Stimulated activated CD8-positive, alpha-beta memory T cell treated with anti-CD3 and anti-CD28 coated beads, Interleukin-7, amount 100 ng/mL, for 4 hours (primary cell): ENCODE data around the gene CADM4.
"Not testable (repeated sequence)": the region's sequence is repeated elsewhere in the genome, so short reads cannot be mapped to it uniquely, and the experiment has no call there.

ENCODE experiments used
- DNase-seq, 2 donors: peaks; one replicate each; pipeline ENCODE4 v3.0.0-alpha.2; 2020; ENCODE audit warnings: low read depth in 2 of 2

Gene CADM4

GRCh38 chr19:43639519-43640423 is at the start of gene CADM4:
CADM4 (minus strand) TSS chr19:43639850; CDS start chr19:43639790, 60 bp downstream.
- DNase-seq = peak in 1 of 2 donors; percentile 36

- no peak for DNase-seq
These were observed 48.5 kb upstream of the CADM4 start for GRCh38 chr19:43688059-43688701.

GRCh38 chr19:43687660-43687997 is 48.0 kb upstream of the CADM4 start:
- no peak for DNase-seq

DNA sequence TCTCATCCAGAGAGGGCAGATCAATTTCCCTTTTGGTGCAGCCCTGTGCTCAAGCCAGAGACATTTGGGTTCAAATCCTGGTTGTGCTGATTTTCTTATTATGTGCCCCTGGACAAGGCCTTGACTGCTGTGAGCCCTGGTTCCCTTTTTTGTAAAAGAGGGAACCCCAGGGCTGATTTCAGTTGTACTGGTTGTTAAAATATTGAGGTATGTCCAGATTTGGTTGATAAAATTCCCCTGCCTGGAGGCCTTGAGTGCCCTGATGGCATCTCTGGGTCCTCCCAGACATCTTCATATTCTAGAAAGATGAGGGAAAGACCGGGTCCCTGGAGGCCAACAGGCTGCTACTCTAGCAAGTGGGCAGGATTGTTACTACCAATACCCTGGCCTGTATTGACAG is 44.7 kb upstream of the CADM4 start:
- no peak for DNase-seq

- no peak for DNase-seq
These were observed 44.3 kb upstream of the CADM4 start for GRCh38 chr19:43683905-43684304.

DNA sequence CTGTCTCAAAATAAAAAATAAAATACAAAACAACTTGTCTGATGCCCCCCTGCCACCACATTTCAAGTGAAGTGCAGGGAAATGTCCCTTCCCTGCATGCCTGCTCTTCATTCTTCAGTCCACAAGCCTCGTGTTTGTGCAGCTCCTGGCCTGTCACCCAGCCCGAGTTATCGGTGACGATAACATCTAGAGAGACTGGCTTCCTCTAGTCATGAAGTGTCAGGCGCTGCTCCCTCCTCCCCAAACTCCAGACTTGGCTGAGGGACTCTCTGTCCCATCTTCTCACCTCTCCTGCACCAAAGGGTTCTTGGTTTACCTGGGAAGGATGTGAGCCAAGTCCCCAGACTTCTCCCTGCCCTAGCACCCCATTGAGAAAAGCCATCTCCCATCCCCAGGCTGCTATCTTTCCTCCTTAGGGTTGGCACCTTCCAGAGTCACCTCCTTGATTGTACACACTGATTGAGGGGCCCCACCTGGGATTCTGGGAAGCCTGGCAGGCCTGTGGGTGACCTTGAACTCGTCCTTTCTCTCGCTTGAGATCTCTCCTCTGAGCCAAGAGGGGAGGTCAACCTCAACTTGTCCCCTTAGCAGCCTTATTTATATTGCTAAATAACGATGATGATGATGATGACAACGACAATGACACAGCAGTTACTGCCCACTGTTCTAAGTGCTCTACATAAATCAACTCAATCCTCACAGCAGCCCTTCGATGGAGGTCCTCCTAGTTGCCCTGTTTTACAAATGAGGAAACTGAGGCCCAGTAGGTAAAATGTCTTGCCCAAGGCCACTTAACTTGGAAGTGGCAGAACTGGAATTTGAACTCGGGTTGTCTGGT is 43.4 kb upstream of the CADM4 start:
- DNase-seq = no peak

GRCh38 chr19:43682269-43682668 is 42.6 kb upstream of the CADM4 start:
- not testable (repeated sequence) for DNase-seq

DNA sequence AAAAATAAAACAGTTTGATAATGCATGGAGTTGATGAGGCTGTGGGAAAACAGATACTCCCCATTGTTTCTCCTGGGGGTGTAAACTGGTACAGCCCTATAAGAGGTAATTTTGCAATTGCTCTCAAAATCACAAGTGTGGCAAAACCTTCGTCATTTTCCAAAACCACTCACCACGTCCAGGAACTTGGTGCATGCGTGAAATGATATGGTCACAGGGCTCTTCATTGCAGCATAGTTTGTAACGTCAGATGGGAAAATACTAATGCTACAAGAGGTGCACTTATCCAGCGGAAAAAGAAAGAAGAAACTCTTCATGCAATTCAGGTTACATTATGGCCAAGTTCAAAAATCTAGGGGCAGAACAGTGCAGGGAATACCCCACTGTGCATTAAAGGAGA is 42.2 kb upstream of the CADM4 start:
- no peak for DNase-seq

- no peak for DNase-seq
These were observed 39.0 kb upstream of the CADM4 start for GRCh38 chr19:43678512-43679261.

GRCh38 chr19:43675906-43676305 is 36.3 kb upstream of the CADM4 start:
- no peak for DNase-seq

GRCh38 chr19:43675269-43675879 is 35.7 kb upstream of the CADM4 start:
- DNase-seq = no peak

GRCh38 chr19:43674596-43674995 is 34.9 kb upstream of the CADM4 start:
- DNase-seq = no peak

DNA sequence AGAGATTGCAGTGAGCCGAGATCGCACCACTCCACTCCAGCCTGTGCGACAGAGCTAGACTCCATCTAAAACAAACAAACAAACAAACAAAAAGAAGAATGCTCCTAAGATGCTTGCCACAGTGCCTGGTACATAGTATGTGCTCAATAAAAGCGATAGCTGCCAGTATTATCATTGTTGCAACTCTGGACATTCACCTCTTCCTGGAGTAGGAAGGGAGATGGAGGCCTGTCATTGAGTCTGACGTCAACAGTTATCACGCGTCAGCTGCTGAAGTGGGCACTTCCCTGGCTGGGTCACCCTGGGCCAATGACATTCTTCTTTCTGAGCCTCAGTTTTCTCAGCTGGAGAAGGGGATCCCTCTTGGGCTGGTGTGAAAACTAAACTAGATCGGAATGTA is 34.5 kb upstream of the CADM4 start:
- DNase-seq = no peak

DNA sequence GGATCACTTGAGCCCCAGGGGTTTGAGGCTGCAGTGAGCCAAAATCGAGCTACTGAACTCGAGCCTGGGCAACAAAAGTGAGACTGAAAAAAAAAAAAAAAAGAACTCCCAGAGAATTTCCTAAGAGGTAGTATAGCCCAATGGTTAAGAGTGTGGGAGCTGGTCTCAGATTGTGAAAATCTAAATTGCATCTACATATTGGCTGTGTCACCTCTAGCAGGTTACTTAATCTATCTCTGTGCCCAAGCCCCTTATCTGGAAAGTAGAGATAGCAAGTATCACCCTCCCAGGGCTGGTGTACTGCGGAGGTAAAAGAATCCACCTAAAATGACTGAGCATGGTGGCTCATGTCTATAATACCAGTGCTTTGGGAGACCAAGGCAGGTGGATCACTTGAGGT is 34.0 kb upstream of the CADM4 start:
- DNase-seq = no peak

- DNase-seq = no peak
These were observed 32.5 kb upstream of the CADM4 start for GRCh38 chr19:43672061-43672679.

GRCh38 chr19:43668406-43669109 is 28.9 kb upstream of the CADM4 start:
- DNase-seq = peak; percentile 81 to 93

GRCh38 chr19:43667876-43668405 is 28.3 kb upstream of the CADM4 start:
- no peak for DNase-seq

- DNase-seq = no peak
These were observed 27.7 kb upstream of the CADM4 start for GRCh38 chr19:43667126-43667875.

- DNase-seq = no peak
These were observed 24.4 kb upstream of the CADM4 start for GRCh38 chr19:43664018-43664417.
